Measurements from ENCODE around the gene MYH6.

The MYH6 gene

GRCh38 chr14:23389396-23389795 is 18.7 kb downstream of the MYH6 start:
- TF ChIP-seq EZH2 (IDR thresholded peaks at IDR 0.05; ENCODE audit: borderline replicate concordance, low read length): no peak
- no peak for TF ChIP-seq CTCF (IDR thresholded peaks at IDR 0.05; ENCODE audit: low read length)
- Histone ChIP-seq H3K27me3 (ENCODE audit: insufficient read depth, low read length) (peaks cover 12% of the 10 kb centered on the region; the same call in 1 of the 2 replicates), H3K9me2 (ENCODE audit: low read depth, low read length) (no peaks in the 10 kb centered on the region), H4K20me1 (ENCODE audit: insufficient read depth, low read length) (no peaks in the 10 kb centered on the region), H3K27ac (ENCODE audit: low read depth, low read length, poor library complexity, severe bottlenecking) (no peak overlapping the region), H3F3A (ENCODE audit: insufficient read depth, low read length) (no peaks in the 10 kb centered on the region), H3K9ac (ENCODE audit: low read length) (no peak overlapping the region), H3K9me3 (ENCODE audit: low read length) (no peaks in the 10 kb centered on the region), H3K79me2 (ENCODE audit: insufficient read depth, low read length) (no peaks in the 10 kb centered on the region), H3K36me3 (ENCODE audit: insufficient read depth, low read length) (no peaks in the 10 kb centered on the region), H3K4me1 (ENCODE audit: insufficient read depth, low read length, severe bottlenecking) (no peaks in the 10 kb centered on the region), H3K4me3 (ENCODE audit: low read depth, low read length, poor library complexity, severe bottlenecking) (no peak overlapping the region), H3K4me2 (ENCODE audit: low read length) (no peak overlapping the region), H2AFZ (ENCODE audit: low read length) (no peak overlapping the region)

- Histone ChIP-seq H3K4me2 (ENCODE audit: low read length) (no peak overlapping the region), H3K79me2 (ENCODE audit: insufficient read depth, low read length) (no peaks in the 10 kb centered on the region), H3K9me2 (ENCODE audit: low read depth, low read length) (no peaks in the 10 kb centered on the region), H3K9me3 (ENCODE audit: low read length) (no peaks in the 10 kb centered on the region), H3K36me3 (ENCODE audit: insufficient read depth, low read length) (no peaks in the 10 kb centered on the region), H3K27ac (ENCODE audit: low read depth, low read length, poor library complexity, severe bottlenecking) (no peak overlapping the region), H3K9ac (ENCODE audit: low read length) (no peak overlapping the region), H4K20me1 (ENCODE audit: insufficient read depth, low read length) (no peaks in the 10 kb centered on the region), H3K4me3 (ENCODE audit: low read depth, low read length, poor library complexity, severe bottlenecking) (no peak overlapping the region), H2AFZ (ENCODE audit: low read length) (no peak overlapping the region), H3K27me3 (ENCODE audit: insufficient read depth, low read length) (peaks cover 12% of the 10 kb centered on the region; the same call in 1 of the 2 replicates), H3F3A (ENCODE audit: insufficient read depth, low read length) (no peaks in the 10 kb centered on the region), H3K4me1 (ENCODE audit: insufficient read depth, low read length, severe bottlenecking) (no peaks in the 10 kb centered on the region)
- TF ChIP-seq EZH2 (IDR thresholded peaks at IDR 0.05; ENCODE audit: borderline replicate concordance, low read length) (no peak), CTCF (IDR thresholded peaks at IDR 0.05; ENCODE audit: low read length) (no peak)
Observed at GRCh38 chr14:23388996-23389395, 19.1 kb downstream of the MYH6 start.

- H3K9ac ChIP-seq (ENCODE audit: low read length): no peak overlapping the region
- no peak overlapping the region for H3K4me2 ChIP-seq (ENCODE audit: low read length)
- no peak overlapping the region for H3K27ac ChIP-seq (ENCODE audit: low read depth, low read length, poor library complexity, severe bottlenecking)
- no peak overlapping the region for H3K4me3 ChIP-seq (ENCODE audit: low read depth, low read length, poor library complexity, severe bottlenecking)
- H3K9me3 ChIP-seq (ENCODE audit: low read length): no peaks in the 10 kb centered on the region
- H3K9me2 ChIP-seq (ENCODE audit: low read depth, low read length): no peaks in the 10 kb centered on the region
- TF ChIP-seq EZH2 (IDR thresholded peaks at IDR 0.05; ENCODE audit: borderline replicate concordance, low read length) (no peak), CTCF (IDR thresholded peaks at IDR 0.05; ENCODE audit: low read length) (no peak)
- no peaks in the 10 kb centered on the region for H4K20me1 ChIP-seq (ENCODE audit: insufficient read depth, low read length)
- H3K79me2 ChIP-seq (ENCODE audit: insufficient read depth, low read length): no peaks in the 10 kb centered on the region
- H3K4me1 ChIP-seq (ENCODE audit: insufficient read depth, low read length, severe bottlenecking): no peaks in the 10 kb centered on the region
- H2AFZ ChIP-seq (ENCODE audit: low read length): no peak overlapping the region
- H3K36me3 ChIP-seq (ENCODE audit: insufficient read depth, low read length): no peaks in the 10 kb centered on the region
- peaks cover 9% of the 10 kb centered on the region; the same call in 1 of the 2 replicates for H3K27me3 ChIP-seq (ENCODE audit: insufficient read depth, low read length)
- no peaks in the 10 kb centered on the region for H3F3A ChIP-seq (ENCODE audit: insufficient read depth, low read length)
Observed at GRCh38 chr14:23387916-23388882, 19.9 kb downstream of the MYH6 start.
